Left ventricle myocardium inferior (tissue), 1 donor: Measurements from ENCODE around the gene RBFOX1. TPM values are rescaled to one million over a fixed set of nuclear protein-coding genes. Genes with fewer than 3 reads are reported as not detected.

ENCODE experiments used
- DNase-seq: peaks from one replicate; pipeline ENCODE4 v3.0.0-alpha.2; 2020
- H3K27ac ChIP-seq: fragments of 200-600 bp; replicated peaks from 2 replicates; pipeline ENCODE4 v1.8.0; 2021
- H3K27me3 ChIP-seq: fragments of 200-600 bp; 2 replicates; pipeline ENCODE4 v1.8.0; 2021; ENCODE audit warnings: low read depth
- H3K36me3 ChIP-seq: fragments of 200-600 bp; 2 replicates; pipeline ENCODE4 v1.8.0; 2021
- H3K4me1 ChIP-seq: fragments of 200-600 bp; 2 replicates; pipeline ENCODE4 v1.8.0; 2021
- H3K4me3 ChIP-seq: fragments of 200-600 bp; 2 replicates; pipeline ENCODE4 v1.8.0; 2021; ENCODE audit warnings: mild to moderate bottlenecking, moderate library complexity
- H3K9me3 ChIP-seq: fragments of 200-600 bp; replicated peaks from 2 replicates; pipeline ENCODE4 v1.8.0; 2021
- CTCF ChIP-seq: fragments of 200-600 bp; IDR thresholded peaks from 2 replicates; pipeline ENCODE4 v1.8.0; 2021; ENCODE audit warnings: antibody characterized with exemption, mild to moderate bottlenecking, borderline replicate concordance
- intact Hi-C: fragments of 100-400 bp; cut with micrococcal nuclease; formaldehyde crosslinking; loops from one replicate; pipeline ENCODE4 v1.11.0; 2022
- total RNA-seq: library from RNA; stranded (reverse); fragmentation: NEBNext Ultra II Directional; extraction: Animal tissue kit (Norgen Biotek cat#: 25700); gene quantifications from one replicate; pipeline ENCODE4 v1.2.1, GENCODE V29; 2021
- donor health status: DM: no; HTN: yes; CAD: no; lungs with severe emphysema.

The RBFOX1 gene
- total RNA-seq, 1 donor from 2014 or later: 71.8 TPM

- no peaks in the 10 kb centered on the region for H3K27me3 ChIP-seq
- intact Hi-C loops: no loop called here
- TF ChIP-seq CTCF: no peak
- no peak for DNase-seq
- H3K4me1 ChIP-seq: peaks cover 52% of the 10 kb centered on the region
- no peak overlapping the region for H3K27ac ChIP-seq
- no peaks in the 10 kb centered on the region for H3K36me3 ChIP-seq
- H3K4me3 ChIP-seq: no peak overlapping the region
- no peaks in the 10 kb centered on the region for H3K9me3 ChIP-seq
Measured at GRCh38 chr16:7422036-7422888, 89.6 kb downstream of the RBFOX1 start.

GRCh38 chr16:7423434-7424044 is 90.9 kb downstream of the RBFOX1 start:
- no peak for DNase-seq
- Histone ChIP-seq H3K27ac (no peak overlapping the region), H3K4me1 (peaks cover 52% of the 10 kb centered on the region), H3K27me3 (no peaks in the 10 kb centered on the region), H3K4me3 (no peak overlapping the region), H3K9me3 (no peaks in the 10 kb centered on the region), H3K36me3 (no peaks in the 10 kb centered on the region)
- intact Hi-C loops: no loop called here
- no peak for TF ChIP-seq CTCF

GRCh38 chr16:7426161-7426560 is 93.5 kb downstream of the RBFOX1 start:
- no peak for DNase-seq
- no peak overlapping the region for H3K27ac ChIP-seq
- no peaks in the 10 kb centered on the region for H3K9me3 ChIP-seq
- no peak overlapping the region for H3K4me3 ChIP-seq
- no peaks in the 10 kb centered on the region for H3K27me3 ChIP-seq
- H3K4me1 ChIP-seq: peaks cover 35% of the 10 kb centered on the region
- H3K36me3 ChIP-seq: no peaks in the 10 kb centered on the region
- TF ChIP-seq CTCF: no peak
- intact Hi-C loops: no loop called here

- H3K4me1 ChIP-seq: no peaks in the 10 kb centered on the region
- intact Hi-C loops: no loop called here
- no peaks in the 10 kb centered on the region for H3K36me3 ChIP-seq
- no peak for DNase-seq
- no peak overlapping the region for H3K27ac ChIP-seq
- H3K9me3 ChIP-seq: no peaks in the 10 kb centered on the region
- H3K4me3 ChIP-seq: no peak overlapping the region
- H3K27me3 ChIP-seq: no peaks in the 10 kb centered on the region
- TF ChIP-seq CTCF: no peak
Measured at GRCh38 chr16:7431723-7432122, 99.1 kb downstream of the RBFOX1 start.

GRCh38 chr16:7436306-7436705 is 103.7 kb downstream of the RBFOX1 start:
- no peak for TF ChIP-seq CTCF
- Histone ChIP-seq H3K4me1 (peaks cover 3% of the 10 kb centered on the region), H3K36me3 (no peaks in the 10 kb centered on the region), H3K4me3 (no peak overlapping the region), H3K27ac (no peak overlapping the region), H3K9me3 (no peaks in the 10 kb centered on the region), H3K27me3 (no peaks in the 10 kb centered on the region)
- intact Hi-C loops: no loop called here
- no peak for DNase-seq
